ENCODE data around the gene NELFCD.
"Not testable (repeated sequence)": the region's sequence is repeated elsewhere in the genome, so short reads cannot be mapped to it uniquely, and the experiment has no call there.

NELFCD gene

DNA sequence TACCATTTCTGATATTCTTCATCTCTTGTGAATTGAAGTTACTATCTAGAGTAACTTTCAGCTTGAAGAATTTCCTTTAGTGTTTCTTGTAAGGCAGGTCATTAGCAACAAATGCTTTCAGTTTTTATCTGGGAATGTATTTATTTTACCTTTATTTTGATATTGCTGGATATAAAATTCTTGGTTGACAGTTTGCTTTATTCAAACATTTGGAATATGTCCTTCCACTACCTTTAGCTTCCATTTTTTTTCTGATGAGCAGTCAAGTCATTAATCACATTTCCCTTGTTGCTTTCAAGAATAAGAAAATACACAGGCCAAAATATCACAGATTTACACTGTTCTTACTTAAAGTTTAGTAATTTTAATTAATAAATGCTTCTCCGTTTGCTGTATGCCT, 5.7 kb upstream of the NELFCD start:
- DNase-seq = no peak

GRCh38 chr20:58976061-58976730, 4.9 kb upstream of the NELFCD start:
- peak; percentile 3 for DNase-seq

GRCh38 chr20:58978351-58979190, 2.5 kb upstream of the NELFCD start:
- DNase-seq = no peak

DNA sequence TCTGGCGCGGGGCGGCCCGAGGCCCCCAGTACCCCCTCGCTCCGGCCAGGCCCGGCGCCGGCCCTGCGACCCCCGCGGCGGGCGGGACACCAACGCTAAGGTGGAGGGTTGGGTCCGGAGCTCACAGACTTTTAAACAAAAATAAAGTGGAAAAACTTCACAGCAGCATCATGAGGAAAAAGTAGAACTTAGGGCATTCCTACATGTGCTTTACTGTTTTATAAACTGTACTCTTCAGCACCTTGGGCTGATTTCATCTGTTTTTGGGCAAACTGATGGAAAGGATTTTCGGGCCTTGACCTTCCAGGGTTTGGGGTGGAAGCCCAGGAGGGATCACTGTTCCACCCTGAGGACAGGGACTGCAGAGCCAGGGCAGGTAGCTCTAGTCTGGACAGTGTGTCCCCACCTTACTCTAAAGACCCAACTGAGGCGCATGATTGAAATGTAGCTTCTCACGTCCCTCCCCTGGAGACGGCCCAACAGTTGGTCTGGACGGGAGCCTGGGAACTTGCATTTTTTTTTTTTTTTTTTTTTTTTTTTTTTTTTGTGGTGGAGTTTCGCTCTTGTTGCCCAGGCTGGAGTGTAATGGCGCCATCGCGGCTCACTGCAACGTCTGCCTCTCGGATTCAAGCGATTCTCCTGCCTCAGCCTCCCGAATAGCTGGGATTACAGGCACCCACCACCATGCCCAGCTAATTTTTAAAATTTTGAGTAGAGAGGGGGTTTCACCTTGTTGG, 740 bp downstream of the NELFCD start:
- peak; percentile 15 for DNase-seq

GRCh38 chr20:58982406-58983114, 1.5 kb downstream of the NELFCD start:
- DNase-seq = no peak

GRCh38 chr20:58983115-58983468, 2.0 kb downstream of the NELFCD start:
- not testable (repeated sequence) for DNase-seq

DNA sequence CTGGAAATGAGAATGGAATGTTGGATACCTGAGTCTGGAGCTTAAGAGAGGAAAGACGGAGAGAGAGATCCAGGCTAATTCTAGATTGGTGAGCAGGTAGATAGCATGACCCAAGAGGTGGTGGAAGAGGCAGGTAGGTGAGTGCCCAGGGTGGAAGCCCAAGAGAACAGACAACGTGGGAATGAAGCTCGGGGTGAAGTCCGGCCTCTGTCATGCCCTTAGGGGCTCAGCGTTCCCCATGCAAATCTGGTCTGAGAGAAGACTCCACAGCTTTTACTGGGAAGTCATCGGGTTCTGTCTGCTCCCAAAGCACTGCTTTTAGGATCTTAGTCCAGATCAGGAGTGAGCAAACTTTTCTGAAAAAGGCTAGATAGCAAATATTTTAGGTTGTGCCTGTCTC, 3.6 kb downstream of the NELFCD start:
- DNase-seq = no peak

DNA sequence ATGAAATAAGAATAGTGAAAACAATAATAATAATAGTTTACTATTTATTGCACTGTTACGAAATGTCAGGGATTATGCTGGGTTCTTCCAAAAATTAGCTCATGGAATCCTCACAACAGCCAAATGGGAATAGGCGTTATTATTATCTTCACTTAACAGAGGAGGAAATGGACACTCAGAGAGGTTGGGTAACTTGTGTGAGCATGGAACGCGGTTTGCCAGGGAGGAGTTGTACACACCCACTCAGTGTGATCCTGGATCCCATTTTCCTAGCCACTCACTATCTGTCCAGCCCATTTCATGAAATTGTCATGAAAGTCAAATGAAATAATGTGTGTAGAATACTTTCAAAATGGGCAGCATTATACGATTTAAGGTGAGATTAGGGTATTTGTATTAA, 4.6 kb downstream of the NELFCD start:
- no peak for DNase-seq

DNA sequence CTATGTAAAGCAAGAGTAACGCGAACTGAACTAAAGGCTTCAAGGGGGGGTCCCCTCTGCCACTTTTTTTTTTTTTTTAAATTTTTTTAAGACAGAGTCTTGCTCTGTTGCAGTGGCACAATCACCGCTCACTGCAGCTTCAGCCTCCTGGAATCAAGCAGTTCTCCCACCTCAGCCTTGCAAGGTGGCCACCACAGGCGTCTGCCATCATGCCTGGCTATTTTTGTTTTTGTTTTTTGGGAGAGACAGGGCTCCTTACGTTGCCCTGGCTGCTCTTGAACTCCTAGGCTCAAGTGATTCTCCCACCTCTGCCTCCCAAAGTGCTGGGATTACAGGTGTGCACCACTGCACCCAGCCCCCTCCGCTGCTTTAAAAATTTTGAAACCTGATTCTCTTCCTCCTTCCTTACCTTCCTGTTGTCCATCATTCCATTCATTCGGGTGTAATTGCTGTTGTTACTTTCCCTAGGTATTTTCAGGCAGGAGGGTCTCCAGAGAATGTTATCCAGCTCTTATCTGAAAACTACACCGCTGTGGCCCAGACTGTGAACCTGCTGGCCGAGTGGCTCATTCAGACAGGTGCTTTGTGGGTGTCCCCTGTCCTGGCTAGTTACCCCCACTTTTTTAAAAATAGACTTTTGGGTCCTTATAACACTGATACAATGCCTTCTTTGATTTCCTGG, 5.4 kb downstream of the NELFCD start:
- no peak for DNase-seq

DNA sequence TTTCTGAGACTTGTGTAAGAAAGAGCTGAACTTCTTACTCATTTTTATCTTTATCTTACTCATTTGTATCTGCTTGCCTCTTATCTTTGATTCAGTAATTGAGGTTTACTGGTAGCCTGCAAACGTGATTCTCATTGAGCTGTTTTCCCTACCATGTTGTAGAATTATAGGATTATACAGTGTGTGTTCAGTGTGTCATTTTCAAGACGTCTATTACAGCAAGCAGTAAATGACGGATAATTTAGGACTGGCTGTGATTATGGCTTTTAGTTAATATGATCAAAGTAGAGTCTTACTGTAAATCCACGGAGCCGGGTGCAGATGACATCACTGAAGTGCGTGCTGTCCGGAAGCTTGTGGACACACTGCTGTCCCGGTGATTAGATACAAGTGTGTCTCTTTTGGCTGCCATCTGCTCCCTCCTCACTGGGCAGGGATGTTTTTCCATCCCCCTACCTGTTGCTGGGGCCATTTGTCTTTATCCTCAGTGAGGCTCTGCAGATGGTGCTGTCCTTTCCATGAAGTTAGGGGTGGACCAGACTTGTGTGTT, 6.0 kb downstream of the NELFCD start:
- DNase-seq = no peak

GRCh38 chr20:58987790-58988564, 6.9 kb downstream of the NELFCD start:
- no peak for DNase-seq

GRCh38 chr20:58988565-58988882, 7.5 kb downstream of the NELFCD start:
- no peak for DNase-seq

- no peak for DNase-seq
These were observed 8.1 kb downstream of the NELFCD start for GRCh38 chr20:58989196-58989595.

GRCh38 chr20:58990651-58991445, 9.8 kb downstream of the NELFCD start:
- no peak for DNase-seq

DNA sequence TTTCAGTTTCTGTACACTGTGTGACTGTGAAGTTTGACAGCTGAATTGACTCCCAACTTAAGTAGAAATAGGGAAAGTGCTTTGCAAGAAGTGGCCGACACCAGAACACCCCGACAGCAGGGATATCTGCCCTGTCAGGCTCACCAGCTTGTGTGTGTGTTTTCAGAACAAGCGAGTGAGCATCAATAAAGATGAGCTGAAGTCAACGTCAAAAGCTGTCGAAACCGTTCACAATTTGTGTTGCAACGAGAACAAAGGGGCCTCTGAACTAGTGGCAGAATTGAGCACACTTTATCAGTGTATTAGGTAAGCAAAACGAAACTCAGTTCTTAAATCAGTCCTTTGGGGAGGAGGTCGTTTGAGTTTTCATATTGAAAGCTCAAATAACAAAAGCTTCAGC, 10.7 kb downstream of the NELFCD start:
- no peak for DNase-seq

DNA sequence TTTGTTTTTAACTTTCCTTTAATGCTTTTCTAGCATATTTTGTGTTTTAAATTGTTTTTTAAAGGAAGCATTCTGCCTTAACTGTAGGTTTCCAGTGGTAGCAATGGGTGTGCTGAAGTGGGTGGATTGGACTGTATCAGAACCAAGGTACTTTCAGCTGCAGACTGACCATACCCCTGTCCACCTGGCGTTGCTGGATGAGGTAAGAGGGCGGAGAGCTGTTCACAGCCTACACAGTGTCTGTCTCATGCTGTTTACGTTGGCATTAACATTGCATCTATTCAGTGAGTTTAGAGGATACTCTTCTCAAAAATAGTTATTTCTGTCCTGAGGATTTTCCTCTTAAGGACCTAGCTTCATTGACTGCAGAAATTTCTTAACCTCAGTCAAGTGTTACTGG, 11.9 kb downstream of the NELFCD start:
- DNase-seq = no peak

DNA sequence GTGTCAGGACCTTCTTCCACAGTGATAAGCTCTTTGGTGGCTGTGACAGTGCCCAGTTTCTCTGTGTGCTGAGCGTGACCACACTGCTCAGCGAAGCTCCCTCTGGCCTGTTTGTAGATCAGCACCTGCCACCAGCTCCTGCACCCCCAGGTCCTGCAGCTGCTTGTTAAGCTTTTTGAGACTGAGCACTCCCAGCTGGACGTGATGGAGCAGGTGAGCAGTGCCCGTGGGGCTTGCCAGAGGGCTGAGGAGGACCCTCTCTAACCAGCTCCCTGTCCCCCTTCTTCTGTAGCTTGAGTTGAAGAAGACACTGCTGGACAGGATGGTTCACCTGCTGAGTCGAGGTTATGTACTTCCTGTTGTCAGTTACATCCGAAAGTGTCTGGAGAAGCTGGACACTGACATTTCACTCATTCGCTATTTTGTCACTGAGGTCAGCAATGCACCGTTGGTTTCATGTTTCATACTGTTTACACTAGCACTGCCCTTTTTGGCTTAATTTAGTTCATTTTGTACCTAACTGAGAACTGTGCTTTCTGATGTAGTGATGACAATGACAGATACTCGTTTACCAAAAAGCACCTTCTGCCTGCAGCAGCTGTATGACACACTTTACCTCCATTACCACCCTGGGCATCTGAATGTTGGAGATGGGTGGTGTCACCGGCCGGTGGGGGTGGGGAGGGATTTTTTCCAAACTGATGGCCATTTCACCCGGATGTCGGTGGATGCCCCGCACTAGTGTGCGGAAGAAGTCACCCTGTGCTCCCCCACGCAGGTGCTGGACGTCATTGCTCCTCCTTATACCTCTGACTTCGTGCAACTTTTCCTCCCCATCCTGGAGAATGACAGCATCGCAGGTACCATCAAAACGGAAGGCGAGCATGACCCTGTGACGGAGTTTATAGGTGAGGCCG, 12.5 kb downstream of the NELFCD start:
- DNase-seq = no peak

DNA sequence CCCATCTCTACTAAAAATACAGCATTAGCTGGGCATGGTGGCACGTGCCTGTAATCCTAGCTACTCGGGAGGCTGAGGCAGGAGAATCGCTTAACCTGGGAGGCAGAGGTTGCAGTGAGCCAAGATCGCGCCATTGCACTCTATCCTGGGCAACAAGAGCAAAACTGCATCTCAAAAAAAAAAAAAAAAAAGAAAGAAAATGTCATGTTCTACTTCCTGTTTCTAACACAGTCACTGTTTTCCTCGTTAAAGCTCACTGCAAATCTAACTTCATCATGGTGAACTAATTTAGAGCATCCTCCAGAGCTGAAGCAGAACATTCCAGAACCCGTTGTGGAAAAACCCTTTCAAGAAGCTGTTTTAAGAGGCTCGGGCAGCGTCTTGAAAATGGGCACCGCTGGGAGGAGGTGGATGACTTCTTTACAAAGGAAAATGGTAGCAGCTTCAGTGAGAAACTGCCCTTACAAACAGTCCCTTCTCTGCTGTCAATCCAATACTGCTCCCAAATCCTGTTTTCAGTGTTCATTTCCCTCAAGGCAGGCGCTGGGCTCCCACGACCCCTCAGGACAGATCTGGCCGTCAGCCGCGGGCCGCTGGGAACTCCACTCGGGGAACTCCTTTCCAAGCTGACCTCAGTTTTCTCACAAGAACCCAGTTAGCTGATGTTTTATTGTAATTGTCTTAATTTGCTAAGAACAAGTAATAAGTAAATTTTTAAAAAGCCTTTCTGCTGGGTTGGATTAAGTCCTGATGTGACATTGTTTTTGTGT, 13.5 kb downstream of the NELFCD start:
- no peak for DNase-seq

All from fibroblast of skin of right biceps (primary cell).